ENCODE results near the gene ACAP1.

GRCh38 chr17:7369825-7370224, 33.5 kb downstream of the ACAP1 start:
- TF ChIP-seq, protein P1, sequence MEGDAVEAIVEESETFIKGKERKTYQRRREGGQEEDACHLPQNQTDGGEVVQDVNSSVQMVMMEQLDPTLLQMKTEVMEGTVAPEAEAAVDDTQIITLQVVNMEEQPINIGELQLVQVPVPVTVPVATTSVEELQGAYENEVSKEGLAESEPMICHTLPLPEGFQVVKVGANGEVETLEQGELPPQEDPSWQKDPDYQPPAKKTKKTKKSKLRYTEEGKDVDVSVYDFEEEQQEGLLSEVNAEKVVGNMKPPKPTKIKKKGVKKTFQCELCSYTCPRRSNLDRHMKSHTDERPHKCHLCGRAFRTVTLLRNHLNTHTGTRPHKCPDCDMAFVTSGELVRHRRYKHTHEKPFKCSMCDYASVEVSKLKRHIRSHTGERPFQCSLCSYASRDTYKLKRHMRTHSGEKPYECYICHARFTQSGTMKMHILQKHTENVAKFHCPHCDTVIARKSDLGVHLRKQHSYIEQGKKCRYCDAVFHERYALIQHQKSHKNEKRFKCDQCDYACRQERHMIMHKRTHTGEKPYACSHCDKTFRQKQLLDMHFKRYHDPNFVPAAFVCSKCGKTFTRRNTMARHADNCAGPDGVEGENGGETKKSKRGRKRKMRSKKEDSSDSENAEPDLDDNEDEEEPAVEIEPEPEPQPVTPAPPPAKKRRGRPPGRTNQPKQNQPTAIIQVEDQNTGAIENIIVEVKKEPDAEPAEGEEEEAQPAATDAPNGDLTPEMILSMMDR (IDR thresholded peaks at IDR 0.05; ENCODE audit: low read depth, low read length, poor library complexity, severe bottlenecking): no peak
- no peak for TF ChIP-seq EZH2phosphoT487 (IDR thresholded peaks at IDR 0.05; ENCODE audit: borderline replicate concordance, low read length)

Measured in DOHH2 (cell line).